Lower leg skin (tissue), 3 donors: ENCODE measurements around the gene RBM6.

Experiments
- POLR2A ChIP-seq, 2 donors: fragments of 450-650 bp; IDR thresholded peaks; one replicate each; pipeline ENCODE4 v1.6.1; 2016 to 2017; ENCODE audit warnings: antibody characterized with exemption in 2 of 2, mild to moderate bottlenecking in 1 of 2, moderate library complexity in 1 of 2
- TF ChIP-seq, protein P1 (sequence below), 3 donors: fragments of 450-650 bp; IDR thresholded peaks; one replicate each; pipeline ENCODE4 v1.5.1; 2016; ENCODE audit warnings: antibody characterized with exemption in 3 of 3, mild to moderate bottlenecking in 3 of 3, moderate library complexity in 2 of 3

DNA sequence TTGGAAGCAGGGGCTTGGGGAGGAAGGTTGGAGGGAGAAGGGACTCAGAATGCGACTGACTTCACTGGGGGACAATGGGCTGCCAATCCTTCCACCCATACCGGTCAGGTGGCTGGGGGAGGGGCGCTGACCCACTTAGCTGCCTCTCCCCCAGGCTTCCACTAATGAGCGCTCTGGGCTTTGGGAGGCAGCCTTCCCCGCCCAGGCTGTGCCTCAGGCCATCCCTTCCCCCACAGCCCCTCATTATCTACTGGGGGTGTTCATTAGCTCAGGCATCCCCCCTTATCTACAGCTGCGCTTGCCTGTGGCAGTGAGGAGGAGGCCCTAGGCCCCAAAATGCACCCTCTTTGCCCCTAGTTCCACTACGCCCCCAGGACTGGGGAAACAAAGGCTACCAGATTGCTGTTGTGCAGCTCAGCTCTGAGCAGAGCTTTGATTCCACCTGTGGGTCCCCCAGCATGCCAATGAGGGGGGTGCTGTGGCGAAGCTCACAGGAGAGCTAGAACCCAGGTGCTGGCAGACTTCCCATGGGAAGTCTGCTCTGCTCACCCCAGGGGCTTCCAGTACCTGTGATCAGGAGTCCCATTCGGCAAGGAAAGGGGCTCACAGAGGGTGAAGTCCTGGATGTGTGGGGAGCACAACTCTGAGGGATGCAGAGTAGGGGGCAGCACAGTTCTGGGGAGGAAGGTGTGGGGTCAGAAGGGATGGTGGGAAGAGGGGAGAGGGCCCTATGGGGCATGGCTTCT is 185.8 kb downstream of the RBM6 start:
- TF ChIP-seq, protein P1, sequence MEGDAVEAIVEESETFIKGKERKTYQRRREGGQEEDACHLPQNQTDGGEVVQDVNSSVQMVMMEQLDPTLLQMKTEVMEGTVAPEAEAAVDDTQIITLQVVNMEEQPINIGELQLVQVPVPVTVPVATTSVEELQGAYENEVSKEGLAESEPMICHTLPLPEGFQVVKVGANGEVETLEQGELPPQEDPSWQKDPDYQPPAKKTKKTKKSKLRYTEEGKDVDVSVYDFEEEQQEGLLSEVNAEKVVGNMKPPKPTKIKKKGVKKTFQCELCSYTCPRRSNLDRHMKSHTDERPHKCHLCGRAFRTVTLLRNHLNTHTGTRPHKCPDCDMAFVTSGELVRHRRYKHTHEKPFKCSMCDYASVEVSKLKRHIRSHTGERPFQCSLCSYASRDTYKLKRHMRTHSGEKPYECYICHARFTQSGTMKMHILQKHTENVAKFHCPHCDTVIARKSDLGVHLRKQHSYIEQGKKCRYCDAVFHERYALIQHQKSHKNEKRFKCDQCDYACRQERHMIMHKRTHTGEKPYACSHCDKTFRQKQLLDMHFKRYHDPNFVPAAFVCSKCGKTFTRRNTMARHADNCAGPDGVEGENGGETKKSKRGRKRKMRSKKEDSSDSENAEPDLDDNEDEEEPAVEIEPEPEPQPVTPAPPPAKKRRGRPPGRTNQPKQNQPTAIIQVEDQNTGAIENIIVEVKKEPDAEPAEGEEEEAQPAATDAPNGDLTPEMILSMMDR (IDR thresholded peaks at IDR 0.05): no peak
- TF ChIP-seq POLR2A (IDR thresholded peaks at IDR 0.05): no peak
